Activated naive CD4-positive, alpha-beta T cell treated with anti-CD3 and anti-CD28 coated beads, Interleukin-2, amount 50 U/mL, for 16 hours (primary cell): Measurements from ENCODE around the gene SERPINA3.

Experiments used
- DNase-seq: peaks from one replicate; pipeline ENCODE4 v3.0.0-alpha.2; 2020

The SERPINA3 gene

GRCh38 chr14:94659901-94660300 lies 47.7 kb downstream of the SERPINA3 start:
- DNase-seq, result no peak

- no peak for DNase-seq
These were observed 48.2 kb downstream of the SERPINA3 start for GRCh38 chr14:94660306-94660946.

GRCh38 chr14:94663538-94663937 lies 51.3 kb downstream of the SERPINA3 start:
- DNase-seq, result no peak

- DNase-seq, result no peak
These were observed 51.9 kb downstream of the SERPINA3 start for GRCh38 chr14:94663965-94664704.

- no peak for DNase-seq
These were observed 52.9 kb downstream of the SERPINA3 start for GRCh38 chr14:94665121-94665520.

GRCh38 chr14:94665544-94665943 lies 53.4 kb downstream of the SERPINA3 start:
- DNase-seq, result no peak

GRCh38 chr14:94670692-94671285 lies 58.6 kb downstream of the SERPINA3 start:
- DNase-seq, result no peak

- DNase-seq, result no peak
These were observed 59.8 kb downstream of the SERPINA3 start for GRCh38 chr14:94671870-94672444.

GRCh38 chr14:94673071-94673470 lies 60.9 kb downstream of the SERPINA3 start:
- DNase-seq, result no peak
